Endothelial cell (in vitro differentiated cells): ENCODE measurements around the gene EPHA7. TPM values are rescaled to one million over a fixed set of nuclear protein-coding genes. Genes with fewer than 3 reads are reported as not detected.

ENCODE experiments used
- DNase-seq: peaks from one replicate; pipeline ENCODE4 v3.0.0; 2021; ENCODE audit warnings: low spot score
- H3K27ac Mint-ChIP-seq: one replicate; pipeline ENCODE4 v1.8.0; 2021; ENCODE audit warnings: mixed read lengths, inconsistent platforms; ENCODE audit not compliant: unreplicated experiment
- H3K27me3 Mint-ChIP-seq: one replicate; pipeline ENCODE4 v1.8.0; 2021; ENCODE audit warnings: mild to moderate bottlenecking, moderate library complexity, mixed read lengths, inconsistent platforms; ENCODE audit not compliant: unreplicated experiment
- H3K36me3 Mint-ChIP-seq: one replicate; pipeline ENCODE4 v1.8.0; 2021; ENCODE audit warnings: mild to moderate bottlenecking, low read depth, mixed read lengths, inconsistent platforms; ENCODE audit not compliant: unreplicated experiment
- H3K4me1 Mint-ChIP-seq: one replicate; pipeline ENCODE4 v1.8.0; 2021; ENCODE audit warnings: mild to moderate bottlenecking, mixed read lengths, inconsistent platforms; ENCODE audit not compliant: unreplicated experiment
- H3K4me3 Mint-ChIP-seq: one replicate; pipeline ENCODE4 v1.8.0; 2021; ENCODE audit warnings: mild to moderate bottlenecking, mixed read lengths, inconsistent platforms; ENCODE audit not compliant: unreplicated experiment
- H3K9me3 Mint-ChIP-seq: one replicate; pipeline ENCODE4 v1.8.0; 2021; ENCODE audit warnings: mixed read lengths, inconsistent platforms; ENCODE audit not compliant: unreplicated experiment
- CTCF ChIP-seq: fragments of 200-600 bp; sonication (generic); IDR thresholded peaks from one replicate; pipeline ENCODE4 v1.5.0; 2021; ENCODE audit warnings: antibody characterized with exemption; ENCODE audit not compliant: unreplicated experiment
- total RNA-seq: library from RNA; stranded (reverse); fragmentation: NEBNext Ultra II Directional; extraction: Animal tissue kit (Norgen Biotek cat#: 25700); gene quantifications from one replicate; pipeline ENCODE4 v1.2.1, GENCODE V29; 2021; ENCODE audit not compliant: unreplicated experiment

Gene EPHA7
- total RNA-seq, 1 donor from 2014 or later, result 12.1 TPM

GRCh38 chr6:93294879-93295278, 124.5 kb downstream of the EPHA7 start:
- Mint-ChIP-seq H3K4me1 (no peaks in the 10 kb centered on the region), H3K36me3 (no peaks in the 10 kb centered on the region), H3K27me3 (no peaks in the 10 kb centered on the region), H3K27ac (no peak overlapping the region), H3K4me3 (no peak overlapping the region), H3K9me3 (no peaks in the 10 kb centered on the region)
- no peak for TF ChIP-seq CTCF
- DNase-seq, result no peak

- Mint-ChIP-seq H3K9me3 (no peaks in the 10 kb centered on the region), H3K36me3 (no peaks in the 10 kb centered on the region), H3K4me1 (no peaks in the 10 kb centered on the region), H3K27me3 (no peaks in the 10 kb centered on the region), H3K4me3 (no peak overlapping the region), H3K27ac (no peak overlapping the region)
- no peak for DNase-seq
- no peak for TF ChIP-seq CTCF
These were observed 125.5 kb downstream of the EPHA7 start for GRCh38 chr6:93293872-93294271.

- Mint-ChIP-seq H3K9me3 (no peaks in the 10 kb centered on the region), H3K27me3 (no peaks in the 10 kb centered on the region), H3K27ac (peak overlapping the region; percentile 45), H3K4me3 (no peak overlapping the region), H3K36me3 (no peaks in the 10 kb centered on the region), H3K4me1 (no peaks in the 10 kb centered on the region)
- no peak for DNase-seq
- TF ChIP-seq CTCF, result no peak
These were observed 125.9 kb downstream of the EPHA7 start for GRCh38 chr6:93293460-93293859.

GRCh38 chr6:93282521-93283031, 136.8 kb downstream of the EPHA7 start:
- H3K9me3 Mint-ChIP-seq, result no peaks in the 10 kb centered on the region
- DNase-seq, result no peak
- H3K4me1 Mint-ChIP-seq, result no peaks in the 10 kb centered on the region
- no peak overlapping the region for H3K4me3 Mint-ChIP-seq
- H3K27me3 Mint-ChIP-seq, result peaks cover 2% of the 10 kb centered on the region
- H3K36me3 Mint-ChIP-seq, result peaks cover 4% of the 10 kb centered on the region
- no peak overlapping the region for H3K27ac Mint-ChIP-seq
- TF ChIP-seq CTCF, result no peak

GRCh38 chr6:93278241-93278640, 141.1 kb downstream of the EPHA7 start:
- TF ChIP-seq CTCF, result no peak
- Mint-ChIP-seq H3K4me3 (no peak overlapping the region), H3K9me3 (no peaks in the 10 kb centered on the region), H3K27ac (no peak overlapping the region), H3K36me3 (peaks cover 1% of the 10 kb centered on the region), H3K4me1 (no peaks in the 10 kb centered on the region), H3K27me3 (no peaks in the 10 kb centered on the region)
- DNase-seq, result no peak
